ENCODE data around the gene CETP. TPM values are rescaled to one million over a fixed set of nuclear protein-coding genes. Genes with fewer than 3 reads are reported as not detected.
"Not testable (repeated sequence)": the region's sequence is repeated elsewhere in the genome, so short reads cannot be mapped to it uniquely, and the experiment has no call there.

The CETP gene
- total RNA-seq, 1 donor from 2014 or later: not detected

DNA sequence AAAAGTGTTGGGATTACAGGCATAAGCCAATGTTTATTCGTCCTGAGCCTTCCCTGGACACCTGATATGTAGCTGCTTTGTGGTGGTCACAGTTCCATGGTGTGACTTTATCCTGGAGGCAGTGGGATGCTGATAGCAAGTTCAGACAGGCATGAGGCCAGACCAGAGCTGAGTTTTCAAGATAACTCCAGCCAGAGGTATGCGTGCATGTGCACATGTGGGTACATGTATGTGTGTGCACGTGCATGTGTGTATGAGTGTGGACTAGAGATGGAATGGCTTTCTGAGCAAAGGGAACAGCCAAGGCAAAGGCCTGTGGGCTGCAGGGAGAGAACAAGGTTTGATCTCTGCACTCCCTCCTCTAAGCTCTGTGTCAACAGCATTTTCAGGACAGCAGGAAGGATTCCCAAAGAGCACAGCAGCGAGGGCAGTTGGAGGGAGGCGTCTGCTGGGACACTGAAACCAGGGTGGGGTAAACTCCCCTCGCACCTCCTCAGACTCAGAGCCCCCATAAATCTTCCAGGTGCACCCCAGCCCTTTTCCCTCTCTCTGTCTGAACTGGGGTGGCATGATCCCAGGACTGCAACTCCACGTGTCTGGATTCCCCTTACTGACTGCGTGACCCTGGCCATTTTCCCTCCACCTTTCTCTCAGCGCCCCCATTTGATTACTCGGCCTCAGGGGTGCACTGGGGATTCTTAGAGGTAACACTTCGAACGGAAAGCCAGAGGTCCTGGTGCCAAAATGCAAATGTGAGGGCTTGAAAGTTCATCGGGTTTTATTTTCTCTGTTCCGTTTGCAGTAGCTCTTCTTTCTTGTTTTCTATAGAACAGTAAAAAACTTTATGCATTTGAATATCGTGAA lies 42.9 kb downstream of the CETP start:
- peak; percentile 64 for DNase-seq (ENCODE audit: low spot score)
- intact Hi-C loops (cut with DNase I): no loop called here

DNA sequence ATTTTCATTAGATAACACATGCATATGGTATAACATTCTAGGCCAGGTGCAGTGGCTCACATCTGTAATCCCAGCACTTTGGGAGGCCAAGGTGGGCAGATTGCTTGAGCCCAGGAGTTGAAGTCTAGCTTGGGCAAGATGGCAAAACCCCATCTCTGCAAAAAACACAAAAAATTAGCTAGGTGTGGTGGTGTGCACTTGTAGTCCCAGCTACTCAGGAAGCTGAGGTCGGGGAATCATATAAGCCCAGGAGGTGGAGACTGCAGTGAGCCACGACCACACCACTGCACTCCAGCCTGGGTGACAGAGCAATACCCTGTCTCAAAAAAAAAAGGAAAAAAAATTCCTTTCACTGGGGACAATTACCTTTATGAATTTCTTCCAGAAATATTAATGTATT lies 43.8 kb downstream of the CETP start:
- peak; percentile 31 for DNase-seq (ENCODE audit: low spot score)
- intact Hi-C loops (cut with DNase I): not testable (repeated sequence)

DNA sequence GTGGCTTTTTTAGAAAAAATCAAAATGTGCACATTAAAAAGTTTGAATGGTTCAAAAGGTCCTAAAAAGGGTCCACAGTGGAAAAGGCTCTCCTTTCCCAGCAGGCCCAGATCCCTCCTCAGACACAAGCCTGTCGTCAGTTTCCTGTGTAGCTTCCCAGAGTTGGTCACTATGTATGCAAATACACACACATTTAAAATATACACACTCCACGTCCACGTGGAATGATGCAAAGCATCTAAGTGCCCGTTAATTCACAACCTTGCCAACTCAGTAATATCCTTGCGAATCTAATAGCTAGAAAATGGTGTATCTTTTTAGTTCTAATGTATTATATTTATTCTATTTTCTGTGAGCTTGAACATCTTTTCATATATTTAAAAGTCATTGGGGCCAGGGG lies 45.3 kb downstream of the CETP start:
- no peak for DNase-seq (ENCODE audit: low spot score)
- intact Hi-C loops (cut with DNase I): no loop called here

DNA sequence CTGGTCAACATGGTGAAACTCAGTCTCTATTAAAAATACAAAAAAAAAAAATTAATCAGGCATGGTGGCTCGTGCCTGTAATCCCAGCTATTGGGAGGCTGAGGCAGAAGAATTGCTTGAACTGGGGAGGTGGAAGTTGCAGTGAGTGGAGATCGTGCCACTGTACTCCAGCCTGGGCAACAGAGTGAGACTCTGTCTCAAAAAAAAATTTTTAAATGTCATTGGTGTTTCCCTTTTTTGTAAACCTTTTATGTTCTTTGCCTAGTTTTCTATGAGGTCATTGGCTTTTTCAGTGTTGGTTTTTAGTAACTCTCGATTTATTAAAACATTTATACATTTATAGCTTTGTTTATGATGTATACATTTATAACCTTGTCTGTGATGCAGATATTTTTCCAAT lies 45.8 kb downstream of the CETP start:
- intact Hi-C loops (cut with DNase I): no loop called here
- DNase-seq (ENCODE audit: low spot score): no peak

DNA sequence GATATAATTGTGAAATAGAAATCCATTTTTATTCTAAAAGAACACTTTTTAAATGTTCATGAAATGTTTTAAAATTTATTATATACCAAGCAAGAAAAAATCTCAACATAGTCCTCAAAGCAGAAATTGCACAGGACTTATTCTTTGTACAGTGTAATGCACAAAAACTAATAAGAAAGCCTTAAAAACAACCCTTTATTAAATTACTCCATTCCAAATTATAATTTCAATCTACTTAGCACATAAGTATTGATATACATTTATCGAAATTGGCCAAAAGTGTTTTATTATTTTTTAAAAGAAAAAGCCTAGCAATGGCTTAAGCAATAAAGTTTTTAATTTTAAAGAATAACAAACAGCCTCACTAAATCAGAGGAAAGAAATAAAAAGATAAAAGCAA lies 46.7 kb downstream of the CETP start:
- intact Hi-C loops (cut with DNase I): no loop called here
- DNase-seq (ENCODE audit: low spot score): no peak

DNA sequence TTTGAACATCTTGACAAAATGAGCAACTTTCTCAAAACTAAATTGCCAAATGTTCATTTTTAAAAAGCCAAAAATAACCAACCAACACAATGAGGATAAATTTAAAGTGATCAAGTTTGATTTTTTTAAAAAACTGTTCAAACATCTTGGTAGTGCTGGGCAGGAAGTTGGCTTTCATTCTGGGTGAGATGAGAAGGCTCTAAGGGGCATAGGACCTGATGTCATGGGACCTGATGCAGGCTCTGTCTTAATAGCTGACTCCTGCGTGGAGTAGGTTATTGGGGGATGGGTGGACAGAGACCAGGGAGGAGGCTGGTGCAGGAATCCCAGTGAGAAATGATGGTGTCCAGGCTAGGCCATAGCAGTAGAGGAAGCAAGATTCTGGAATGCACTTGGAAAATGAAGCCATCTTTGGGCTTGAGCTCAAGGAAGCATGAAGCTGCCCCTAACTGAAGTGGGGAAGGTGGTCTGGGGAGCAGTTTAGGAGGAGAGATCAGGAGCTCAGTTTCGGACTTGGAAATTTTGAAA lies 48.0 kb downstream of the CETP start:
- intact Hi-C loops (cut with DNase I): no loop called here

DNA sequence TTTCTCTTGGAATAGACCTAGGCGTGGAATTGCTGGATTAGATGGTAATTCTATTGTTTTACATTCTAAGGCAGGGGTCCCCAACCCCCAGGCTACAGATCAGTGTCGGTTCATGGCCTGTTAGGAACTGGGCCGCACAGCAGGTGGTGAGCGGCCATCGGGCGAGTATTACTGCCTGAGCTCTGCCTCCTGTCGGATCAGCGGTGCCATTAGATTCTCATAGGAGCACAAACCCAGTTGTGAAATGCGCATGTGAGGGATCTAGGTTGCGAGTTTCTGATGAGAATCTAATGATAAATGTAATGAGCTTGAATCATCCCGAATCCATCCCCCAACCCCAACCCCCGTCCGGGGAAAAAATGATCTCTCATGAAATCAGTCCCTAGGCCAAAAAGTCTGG lies 50.6 kb downstream of the CETP start:
- DNase-seq (ENCODE audit: low spot score): no peak
- intact Hi-C loops (cut with DNase I): no loop called here

More for the DNA sequence above, 48.0 kb downstream of the CETP start:
- no peak for DNase-seq (ENCODE audit: low spot score)

DNA sequence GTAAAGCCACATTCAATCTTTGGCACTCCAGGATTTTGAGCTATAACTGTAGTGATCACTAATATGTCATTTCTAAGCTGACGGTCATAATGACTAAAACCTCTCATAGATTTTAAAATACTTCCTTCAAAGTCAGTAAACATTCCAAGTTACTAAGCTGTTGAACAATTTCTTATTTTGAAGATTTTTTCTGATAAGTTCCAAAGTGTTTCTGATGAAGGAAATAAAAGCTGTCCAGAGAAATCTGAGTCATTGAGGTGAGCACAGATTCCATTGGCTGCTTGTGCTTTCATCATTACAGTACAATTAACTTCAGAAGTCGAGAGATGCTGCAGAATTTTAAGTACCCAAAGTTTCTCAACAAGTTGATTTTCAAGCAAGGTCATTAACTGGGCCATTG lies 51.5 kb downstream of the CETP start:
- no peak for DNase-seq (ENCODE audit: low spot score)
- intact Hi-C loops (cut with DNase I): no loop called here

DNA sequence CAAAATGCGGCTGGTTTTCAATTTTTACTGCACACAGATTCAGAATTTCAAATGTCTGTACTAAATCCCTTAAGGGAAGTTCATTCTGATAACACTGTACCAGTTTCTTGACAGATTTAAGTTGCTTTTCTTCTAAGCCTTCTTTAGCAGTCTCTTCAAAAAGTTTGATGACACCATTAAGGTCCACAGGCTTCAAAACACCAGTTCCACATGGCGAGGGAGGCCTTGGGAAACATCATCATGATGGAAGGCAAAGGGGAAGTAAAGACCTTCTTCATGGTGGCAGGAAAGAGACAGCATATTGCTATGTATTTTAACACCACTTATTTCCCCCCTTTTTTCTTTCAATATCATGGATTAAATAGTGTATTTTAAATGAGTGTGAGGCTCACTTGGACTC lies 52.2 kb downstream of the CETP start:
- DNase-seq (ENCODE audit: low spot score): no peak
- intact Hi-C loops (cut with DNase I): no loop called here

DNA sequence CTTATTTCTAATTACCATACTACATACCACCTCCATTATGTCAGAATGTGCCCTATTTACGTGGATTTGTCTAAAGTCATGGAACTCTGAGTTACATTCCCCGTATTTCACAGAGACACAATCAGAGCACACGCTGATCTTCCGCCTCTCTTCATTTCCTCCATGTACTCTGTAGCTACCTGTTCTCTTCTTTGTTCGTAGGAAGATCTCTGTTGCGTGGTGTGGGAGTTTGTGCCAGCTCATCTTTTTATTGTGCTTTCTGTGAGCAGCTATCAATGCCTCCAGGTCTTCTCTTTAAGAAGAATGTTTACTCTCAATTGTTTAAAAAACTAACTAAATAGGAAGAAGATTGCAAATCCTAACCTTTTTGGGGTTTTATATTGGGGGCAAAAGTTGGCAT lies 54.6 kb downstream of the CETP start:
- DNase-seq (ENCODE audit: low spot score): no peak
- intact Hi-C loops (cut with DNase I): no loop called here

DNA sequence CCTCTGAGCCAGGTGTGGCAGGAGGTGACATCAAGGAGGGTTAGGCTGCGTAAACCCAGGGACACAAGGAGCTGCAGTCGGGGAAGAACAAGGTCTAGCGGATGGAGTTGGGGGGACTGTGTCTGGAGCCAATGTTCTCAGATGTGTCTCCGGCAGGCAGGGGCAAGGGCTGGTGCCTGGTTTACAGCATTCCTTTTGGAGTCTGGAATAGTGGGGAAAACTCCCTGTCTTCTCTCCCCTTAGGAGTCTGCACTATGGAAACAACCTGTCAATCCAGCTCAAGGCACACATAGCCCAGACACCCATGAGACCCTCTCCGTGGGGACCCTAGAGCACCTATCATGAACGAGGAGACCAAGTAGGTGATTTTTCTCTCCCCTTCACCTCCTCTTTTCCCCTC lies 55.1 kb downstream of the CETP start:
- intact Hi-C loops (cut with DNase I): no loop called here
- DNase-seq (ENCODE audit: low spot score): no peak

DNA sequence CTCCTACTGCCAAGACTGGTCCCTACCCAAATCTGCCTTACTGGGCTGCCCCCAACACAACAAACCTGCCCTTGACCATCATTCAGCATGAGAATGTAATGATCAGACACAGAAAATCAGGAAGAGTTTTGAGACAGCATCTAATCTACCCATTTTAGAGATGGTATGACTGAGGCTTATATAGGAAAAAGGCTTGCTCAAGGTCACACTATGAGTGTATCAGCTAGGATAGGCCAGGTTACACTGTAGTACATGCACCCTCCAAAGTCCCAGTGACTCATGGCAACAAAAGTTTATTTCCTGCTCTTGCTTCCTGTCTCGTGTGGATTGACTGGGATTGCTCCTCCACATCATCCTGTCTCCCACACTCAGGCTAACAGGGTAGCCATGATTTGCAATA lies 55.5 kb downstream of the CETP start:
- intact Hi-C loops (cut with DNase I): no loop called here
- DNase-seq (ENCODE audit: low spot score): no peak

DNA sequence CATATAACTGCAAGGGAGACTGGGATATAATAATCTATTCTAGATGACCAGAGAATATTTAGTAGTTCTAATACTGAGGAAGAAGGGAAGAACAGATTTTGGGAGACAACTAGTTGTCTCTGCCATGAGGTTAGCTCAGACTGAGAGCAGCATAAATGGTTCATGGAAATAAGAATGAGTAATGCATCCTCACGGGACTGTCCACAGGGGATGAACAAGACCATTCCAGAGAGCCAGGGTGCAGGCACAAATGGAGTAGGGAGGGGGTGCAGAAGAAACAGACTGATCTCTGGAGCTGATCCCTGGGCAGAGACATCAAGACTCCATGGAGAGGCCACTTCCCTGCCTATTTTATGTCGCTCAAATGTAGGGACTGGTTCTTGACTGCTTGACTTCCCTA lies 58.0 kb downstream of the CETP start:
- intact Hi-C loops (cut with DNase I): no loop called here
- no peak for DNase-seq (ENCODE audit: low spot score)

DNA sequence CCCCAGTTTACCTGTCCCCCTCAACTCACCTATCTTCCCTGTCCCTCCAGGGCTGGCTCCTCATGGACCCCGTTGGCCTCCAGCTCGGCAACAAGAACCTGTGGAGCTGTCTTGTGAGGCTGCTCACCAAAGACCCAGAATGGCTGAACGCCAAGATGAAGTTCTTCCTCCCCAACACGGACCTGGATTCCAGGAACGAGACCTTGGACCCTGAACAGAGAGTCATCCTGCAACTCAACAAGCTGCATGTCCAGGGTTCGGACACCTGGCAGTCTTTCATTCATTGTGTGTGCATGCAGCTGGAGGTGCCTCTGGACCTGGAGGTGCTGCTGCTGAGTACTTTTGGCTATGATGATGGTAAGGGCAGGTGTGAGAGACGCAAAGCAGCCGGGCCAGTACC lies 58.9 kb downstream of the CETP start:
- DNase-seq (ENCODE audit: low spot score): no peak
- intact Hi-C loops (cut with DNase I): no loop called here

DNA sequence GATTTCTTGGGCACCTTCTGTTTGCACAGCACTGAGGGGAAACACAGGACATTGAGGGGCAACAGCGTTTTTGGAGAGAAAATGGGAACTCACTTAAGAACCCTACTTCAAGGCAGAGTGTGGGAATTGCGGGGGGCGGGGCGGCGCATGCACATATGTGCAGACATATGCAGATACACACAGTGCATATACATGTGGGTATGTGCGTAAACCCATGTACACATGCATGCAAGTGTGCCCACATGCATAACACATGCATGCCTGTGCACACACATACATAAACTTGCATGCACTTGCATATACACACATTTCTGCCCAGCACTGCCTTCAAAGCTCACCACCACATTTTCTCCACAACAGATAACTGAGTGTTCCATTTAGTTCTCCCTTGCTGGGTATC lies 60.0 kb downstream of the CETP start:
- no peak for DNase-seq (ENCODE audit: low spot score)
- intact Hi-C loops (cut with DNase I): no loop called here

DNA sequence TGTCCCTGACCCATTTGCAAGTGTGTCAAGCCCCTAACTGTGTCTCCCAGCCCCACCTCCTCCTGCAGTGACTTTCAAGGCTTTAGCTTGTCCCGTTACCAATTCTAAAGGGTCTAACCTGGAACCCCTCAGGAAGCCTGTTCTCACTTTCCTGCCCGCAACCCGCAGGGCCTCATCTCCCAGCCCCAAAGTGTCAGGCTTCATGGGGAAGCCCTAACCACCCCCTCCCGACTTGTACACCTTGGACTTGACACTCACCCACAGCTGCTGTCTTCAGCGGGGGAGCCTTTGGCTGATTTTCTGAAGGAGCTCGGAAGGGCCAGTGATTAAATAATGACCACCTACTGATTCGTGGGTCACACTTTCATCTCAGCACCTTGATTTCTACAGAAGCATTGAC lies 60.7 kb downstream of the CETP start:
- DNase-seq (ENCODE audit: low spot score): no peak
- intact Hi-C loops (cut with DNase I): no loop called here

DNA sequence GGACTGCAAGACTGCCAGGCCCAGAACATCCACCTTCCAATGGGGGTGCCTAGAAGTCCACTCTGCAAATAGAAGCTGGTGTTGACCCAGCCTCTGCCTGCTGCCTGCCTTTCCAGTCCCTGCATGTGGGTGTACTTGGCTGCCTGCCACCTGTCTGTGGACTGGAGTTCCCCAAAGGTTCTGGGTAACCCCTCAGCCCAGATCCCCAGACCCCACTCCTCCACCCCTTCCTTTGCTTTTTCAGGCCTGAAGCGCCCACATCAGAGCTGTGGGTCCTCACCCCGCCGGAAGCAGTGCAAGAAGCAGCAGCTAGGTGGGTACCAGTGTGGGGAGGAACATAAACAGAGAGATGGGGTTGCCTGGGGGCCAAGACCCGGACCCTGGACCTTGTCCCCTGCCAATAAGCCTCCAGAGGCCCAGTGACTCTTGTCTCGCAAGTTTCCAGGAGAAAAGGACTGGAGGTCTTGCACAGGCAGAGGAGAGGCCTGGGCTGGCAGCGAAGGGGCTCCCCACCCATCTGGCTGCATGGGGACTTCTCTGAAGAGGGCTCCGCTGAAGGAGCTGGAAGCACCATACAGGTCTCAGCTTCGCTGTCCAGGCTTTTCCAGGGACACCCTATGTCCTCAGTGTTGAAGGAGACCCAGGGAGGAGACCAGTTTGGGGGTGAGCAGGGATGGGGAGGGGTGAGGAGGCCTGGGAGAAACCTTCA lies 61.9 kb downstream of the CETP start:
- no peak for DNase-seq (ENCODE audit: low spot score)
- intact Hi-C loops (cut with DNase I): no loop called here

DNA sequence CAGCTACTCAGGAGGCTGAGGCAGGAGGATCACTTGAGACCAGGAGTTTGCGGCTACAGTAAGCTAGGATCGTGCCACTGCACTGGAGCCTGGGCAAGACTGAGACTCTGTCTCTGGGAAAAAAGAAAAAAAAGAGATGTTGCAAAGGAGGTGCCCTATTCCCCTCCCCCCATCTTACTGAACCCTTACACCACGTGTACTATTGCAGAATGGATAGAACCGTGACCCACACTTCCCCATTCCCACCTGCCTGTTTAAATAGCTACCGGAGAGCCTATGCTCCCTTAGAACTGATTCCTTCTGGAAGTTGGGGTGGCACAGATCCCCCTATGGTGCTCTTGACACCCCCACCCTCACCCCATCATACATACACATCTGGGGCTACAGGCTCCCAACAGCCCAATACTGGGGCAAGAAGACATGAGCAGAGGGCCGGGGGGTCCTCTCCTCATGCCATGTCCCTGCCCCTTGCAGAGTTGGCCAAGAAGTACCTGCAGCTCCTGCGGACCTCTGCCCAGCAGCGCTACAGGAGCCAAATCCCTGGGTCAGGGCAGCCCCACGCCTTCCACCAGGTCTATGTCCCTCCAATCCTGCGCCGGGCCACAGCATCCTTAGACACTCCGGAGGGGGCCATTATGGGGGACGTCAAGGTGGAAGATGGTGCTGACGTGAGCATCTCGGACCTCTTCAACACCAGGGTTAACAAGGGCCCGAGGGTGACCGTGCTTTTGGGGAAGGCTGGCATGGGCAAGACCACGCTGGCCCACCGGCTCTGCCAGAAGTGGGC lies 63.3 kb downstream of the CETP start:
- DNase-seq (ENCODE audit: low spot score): no peak
- intact Hi-C loops (cut with DNase I): no loop called here

DNA sequence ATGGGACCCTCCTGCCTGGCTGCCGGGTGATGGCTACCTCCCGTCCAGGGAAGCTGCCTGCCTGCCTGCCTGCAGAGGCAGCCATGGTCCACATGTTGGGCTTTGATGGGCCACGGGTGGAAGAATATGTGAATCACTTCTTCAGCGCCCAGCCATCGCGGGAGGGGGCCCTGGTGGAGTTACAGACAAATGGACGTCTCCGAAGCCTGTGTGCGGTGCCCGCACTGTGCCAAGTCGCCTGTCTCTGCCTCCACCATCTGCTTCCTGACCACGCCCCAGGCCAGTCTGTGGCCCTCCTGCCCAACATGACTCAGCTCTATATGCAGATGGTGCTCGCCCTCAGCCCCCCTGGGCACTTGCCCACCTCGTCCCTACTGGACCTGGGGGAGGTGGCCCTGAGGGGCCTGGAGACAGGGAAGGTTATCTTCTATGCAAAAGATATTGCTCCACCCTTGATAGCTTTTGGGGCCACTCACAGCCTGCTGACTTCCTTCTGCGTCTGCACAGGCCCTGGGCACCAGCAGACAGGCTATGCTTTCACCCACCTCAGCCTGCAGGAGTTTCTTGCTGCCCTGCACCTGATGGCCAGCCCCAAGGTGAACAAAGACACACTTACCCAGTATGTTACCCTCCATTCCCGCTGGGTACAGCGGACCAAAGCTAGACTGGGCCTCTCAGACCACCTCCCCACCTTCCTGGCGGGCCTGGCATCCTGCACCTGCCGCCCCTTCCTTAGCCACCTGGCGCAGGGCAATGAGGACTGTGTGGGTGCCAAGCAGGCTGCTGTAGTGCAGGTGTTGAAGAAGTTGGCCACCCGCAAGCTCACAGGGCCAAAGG lies 64.4 kb downstream of the CETP start:
- DNase-seq (ENCODE audit: low spot score): no peak
- intact Hi-C loops (cut with DNase I): no loop called here

DNA sequence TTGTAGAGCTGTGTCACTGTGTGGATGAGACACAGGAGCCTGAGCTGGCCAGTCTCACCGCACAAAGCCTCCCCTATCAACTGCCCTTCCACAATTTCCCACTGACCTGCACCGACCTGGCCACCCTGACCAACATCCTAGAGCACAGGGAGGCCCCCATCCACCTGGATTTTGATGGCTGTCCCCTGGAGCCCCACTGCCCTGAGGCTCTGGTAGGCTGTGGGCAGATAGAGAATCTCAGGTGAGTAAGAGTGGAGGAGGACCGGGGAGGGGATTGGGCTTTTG lies 65.0 kb downstream of the CETP start:
- DNase-seq (ENCODE audit: low spot score): no peak
- intact Hi-C loops (cut with DNase I): no loop called here

Measured in cardiac septum (tissue), 1 donor.